Stimulated activated CD4-positive, alpha-beta T cell treated with anti-CD3 and anti-CD28 coated beads, Interleukin-1b, Interleukin-23, amount 100 ng/mL, for 24 hours (primary cell): ENCODE data around the gene GPATCH4.
"Not testable (repeated sequence)": the region's sequence is repeated elsewhere in the genome, so short reads cannot be mapped to it uniquely, and the experiment has no call there.

Source experiments
- DNase-seq, 4 experiments: peaks; one replicate each; pipeline ENCODE4 v3.0.0-alpha.2; 2020; ENCODE audit warnings: low read depth in 4 of 4, low spot score in 1 of 4

GPATCH4 gene

GRCh38 chr1:156601122-156601830 lies at the start of gene GPATCH4:
Gene GPATCH4 (minus strand): TSS chr1:156601479.
- DNase-seq, result peak; percentile 49 to 71 (median 60)

GRCh38 chr1:156648951-156649350 lies 47.7 kb upstream of the GPATCH4 start:
- no peak for DNase-seq

DNA sequence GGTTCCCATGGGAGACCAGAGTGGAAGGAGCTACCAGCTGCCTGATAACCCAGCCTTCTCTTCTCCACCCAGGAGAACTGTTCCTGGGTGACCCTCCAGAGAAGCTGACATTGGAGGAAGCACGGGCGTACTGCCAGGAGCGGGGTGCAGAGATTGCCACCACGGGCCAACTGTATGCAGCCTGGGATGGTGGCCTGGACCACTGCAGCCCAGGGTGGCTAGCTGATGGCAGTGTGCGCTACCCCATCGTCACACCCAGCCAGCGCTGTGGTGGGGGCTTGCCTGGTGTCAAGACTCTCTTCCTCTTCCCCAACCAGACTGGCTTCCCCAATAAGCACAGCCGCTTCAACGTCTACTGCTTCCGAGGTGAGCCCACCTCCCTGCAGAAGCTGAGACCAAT lies 47.2 kb upstream of the GPATCH4 start:
- no peak for DNase-seq

DNA sequence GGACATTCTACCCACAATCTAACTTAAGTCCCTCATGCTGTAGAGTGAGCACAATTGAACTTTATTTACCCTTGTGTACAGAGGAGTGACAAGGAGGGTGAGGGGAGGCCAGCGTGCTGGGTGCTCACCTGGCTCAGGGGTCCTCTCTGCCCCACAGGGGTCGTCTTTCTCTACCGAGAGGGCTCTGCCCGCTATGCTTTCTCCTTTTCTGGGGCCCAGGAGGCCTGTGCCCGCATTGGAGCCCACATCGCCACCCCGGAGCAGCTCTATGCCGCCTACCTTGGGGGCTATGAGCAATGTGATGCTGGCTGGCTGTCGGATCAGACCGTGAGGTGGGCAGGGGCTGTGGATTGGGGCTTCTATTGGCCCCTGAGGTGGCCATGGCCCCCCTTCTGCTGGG lies 46.1 kb upstream of the GPATCH4 start:
- no peak for DNase-seq

GRCh38 chr1:156646738-156647211 lies 45.5 kb upstream of the GPATCH4 start:
- no peak for DNase-seq

GRCh38 chr1:156645666-156646065 lies 44.4 kb upstream of the GPATCH4 start:
- DNase-seq, result no peak

- no peak for DNase-seq
Measured at GRCh38 chr1:156645056-156645455, 43.8 kb upstream of the GPATCH4 start.

DNA sequence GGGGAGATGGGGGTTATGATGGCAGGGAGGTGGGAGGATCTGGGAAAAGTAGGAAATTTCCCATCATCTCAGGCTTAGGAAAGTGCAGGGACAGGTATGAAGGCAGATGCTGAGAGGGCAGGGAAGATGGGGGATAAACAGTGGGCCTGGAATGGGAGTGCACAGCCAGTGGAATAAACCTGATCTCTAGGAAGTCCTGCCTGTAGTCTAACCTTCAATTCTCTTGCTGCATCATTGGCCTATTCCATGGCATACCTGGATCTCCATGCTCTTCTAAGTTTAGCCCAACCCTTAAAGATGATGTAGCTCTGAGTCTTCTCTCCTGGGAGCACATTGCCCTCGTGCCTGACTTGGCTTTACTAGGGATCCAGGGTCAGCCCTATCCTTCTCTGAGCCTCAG lies 43.4 kb upstream of the GPATCH4 start:
- no peak for DNase-seq

- no peak for DNase-seq
Measured at GRCh38 chr1:156644146-156644545, 42.9 kb upstream of the GPATCH4 start.

DNA sequence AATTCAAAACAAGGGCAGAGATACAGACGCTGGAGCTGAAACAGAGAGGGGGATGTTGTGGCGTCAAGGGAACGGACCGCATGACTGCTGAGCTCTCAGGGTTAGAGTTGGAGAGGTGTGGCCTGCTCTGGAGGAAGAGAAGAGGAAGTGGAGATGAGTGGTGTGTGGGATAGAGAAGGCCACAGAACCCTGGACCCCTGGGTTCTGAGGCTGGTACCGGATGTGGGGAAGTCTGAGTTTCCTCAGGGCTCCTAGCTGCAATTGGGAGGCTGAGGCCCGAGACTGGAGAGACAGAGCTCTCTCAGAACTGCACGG lies 42.5 kb upstream of the GPATCH4 start:
- no peak for DNase-seq

GRCh38 chr1:156643049-156643777 lies 41.9 kb upstream of the GPATCH4 start:
- no peak for DNase-seq

DNA sequence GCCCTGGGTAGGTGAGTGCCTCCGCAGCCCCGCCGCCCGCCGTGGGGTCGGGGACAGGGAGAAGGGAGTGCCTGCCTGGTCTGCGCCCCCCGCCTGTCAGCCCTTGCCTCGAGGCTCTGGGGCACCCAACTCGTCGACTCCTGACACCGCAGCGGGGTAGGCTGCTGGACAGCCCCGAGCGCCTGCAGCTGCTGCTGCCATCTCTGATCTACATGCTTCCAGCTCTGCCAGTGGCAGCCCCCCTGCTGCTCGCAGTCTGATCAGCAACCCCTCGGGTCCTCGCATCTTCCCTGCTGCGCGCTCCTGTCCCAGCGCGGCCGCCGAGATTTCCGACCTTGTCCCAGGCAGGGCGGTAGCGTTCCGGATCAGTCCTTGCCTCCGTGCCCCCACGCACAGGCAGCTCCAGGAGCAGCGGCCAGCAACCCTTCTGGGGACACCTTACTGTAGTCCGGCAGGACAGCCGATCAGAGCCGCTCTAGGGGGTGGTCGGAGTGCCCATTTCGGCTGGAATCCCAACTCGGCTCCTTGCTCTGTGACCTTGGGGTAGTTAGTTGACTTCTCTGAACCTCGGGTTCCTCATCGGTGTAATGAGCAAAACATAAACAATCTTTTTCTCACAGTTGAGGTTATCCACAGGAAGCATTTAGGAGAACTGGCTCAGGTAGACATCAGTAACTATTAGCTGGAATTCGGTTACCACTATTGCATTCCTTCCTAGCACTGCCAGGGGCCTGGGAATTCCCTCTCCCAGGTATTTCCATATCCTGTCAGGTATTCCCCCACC lies 41.2 kb upstream of the GPATCH4 start:
- DNase-seq, result no peak

GRCh38 chr1:156641761-156642264 lies 40.5 kb upstream of the GPATCH4 start, which contains the start of gene BCAN:
Gene BCAN (plus strand): TSS chr1:156642117. CDS start chr1:156646055, 3,938 bp downstream.
- DNase-seq, result no peak

DNA sequence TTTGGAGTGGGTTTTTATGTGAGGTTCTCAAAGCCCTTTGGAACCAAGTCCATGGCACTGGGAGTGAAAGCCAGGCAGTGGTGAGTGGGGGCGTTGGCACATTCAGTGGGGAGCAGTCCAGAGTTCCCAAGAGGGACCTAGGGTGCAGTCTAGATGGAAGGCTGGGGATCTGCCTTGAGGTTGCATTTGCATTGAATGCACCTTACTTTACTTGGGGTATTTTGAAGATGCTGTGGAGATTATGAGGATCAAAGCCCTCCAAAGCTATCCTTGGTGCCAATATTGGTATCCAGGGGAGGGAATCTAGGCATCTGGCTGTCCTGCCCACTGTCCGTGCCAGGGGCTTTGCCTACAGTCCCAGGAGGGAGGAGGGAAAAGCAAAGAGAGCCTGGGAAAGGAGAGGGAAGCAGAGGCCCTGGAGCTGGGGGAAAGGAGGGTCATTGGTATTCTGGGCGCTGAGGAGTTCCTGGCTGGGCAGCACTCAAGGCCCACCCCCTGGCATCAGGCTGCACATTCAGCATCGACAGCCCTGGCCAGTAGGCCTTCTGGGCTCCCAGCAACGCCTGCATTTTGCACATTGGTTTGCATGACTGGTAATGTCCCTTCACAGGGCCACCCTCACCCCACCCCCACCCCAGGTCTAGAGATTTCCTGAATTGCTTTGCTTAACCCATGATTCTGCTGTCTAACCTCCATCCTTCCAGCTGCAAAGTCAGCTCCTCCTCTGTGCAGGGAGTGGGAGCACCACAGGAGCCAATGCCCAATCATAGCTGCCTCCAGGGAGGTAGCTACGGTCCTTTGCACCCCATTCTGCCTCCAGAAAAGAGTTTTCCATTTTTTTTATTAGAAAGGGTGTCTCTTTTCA lies 39.8 kb upstream of the GPATCH4 start:
- no peak for DNase-seq

DNA sequence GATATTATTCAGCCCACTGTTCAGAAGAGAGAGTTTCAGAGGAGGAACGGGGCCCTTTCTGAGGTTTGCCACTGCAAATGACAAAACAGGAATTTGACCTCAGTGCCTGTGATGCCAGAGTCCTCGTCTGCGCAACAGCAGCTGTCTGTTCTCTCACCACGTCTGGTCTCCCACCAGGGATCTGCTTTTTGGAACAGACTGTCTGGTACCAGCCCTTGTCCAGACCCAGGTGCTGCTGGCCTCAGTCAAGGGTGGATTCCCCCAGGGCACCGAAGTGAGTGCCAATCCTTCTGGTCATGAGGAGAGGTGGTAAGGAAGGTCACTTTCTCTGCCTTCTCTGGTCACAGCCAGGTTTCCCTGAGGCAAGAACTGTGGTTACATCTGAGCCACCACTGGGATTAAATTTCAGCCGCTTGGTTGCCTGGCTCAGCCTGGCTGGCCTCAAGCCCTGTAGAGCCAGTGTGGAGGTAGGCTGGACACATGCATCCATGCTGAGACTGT lies 38.4 kb upstream of the GPATCH4 start:
- no peak for DNase-seq

DNA sequence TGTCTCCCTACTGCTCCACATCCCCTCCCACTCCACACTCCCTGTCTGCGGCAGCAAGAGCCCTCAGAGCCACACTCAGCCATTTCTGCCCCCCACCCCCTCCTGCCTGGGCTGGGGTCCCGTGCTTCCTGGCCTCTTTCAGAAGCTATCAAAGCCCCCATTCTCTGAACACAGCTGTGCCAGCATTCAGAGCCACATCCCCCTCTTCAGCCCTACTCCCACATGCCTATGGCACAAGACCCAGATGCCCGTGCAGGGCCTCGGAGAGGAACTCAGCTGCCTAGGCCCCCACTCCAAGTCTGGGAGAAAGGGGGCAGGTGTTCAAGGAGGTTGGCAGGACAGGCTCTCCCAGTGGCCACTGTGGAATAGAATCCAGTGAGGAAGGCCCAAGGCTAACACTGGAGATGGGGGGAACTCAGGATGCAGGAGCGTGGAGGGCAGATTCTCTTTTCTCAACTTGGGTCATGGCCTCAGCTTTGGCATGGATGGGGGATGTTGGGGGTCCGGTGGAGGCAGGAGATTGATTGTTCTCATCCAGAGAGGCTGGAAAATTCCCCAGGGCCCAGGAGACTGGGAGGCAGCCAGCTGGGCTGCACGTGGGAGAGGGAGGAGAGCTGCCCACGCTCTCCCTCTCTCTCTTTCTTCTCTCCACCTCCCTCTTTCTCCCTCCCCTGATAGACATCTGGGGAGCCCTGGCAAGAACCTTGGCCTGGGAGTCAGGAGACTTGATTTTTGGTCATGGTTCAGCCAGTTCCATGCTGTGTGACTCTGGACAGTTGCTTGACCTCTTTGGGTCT lies 37.1 kb upstream of the GPATCH4 start:
- DNase-seq, result no peak

- DNase-seq, result no peak
Measured at GRCh38 chr1:156632355-156632754, 31.1 kb upstream of the GPATCH4 start.

DNA sequence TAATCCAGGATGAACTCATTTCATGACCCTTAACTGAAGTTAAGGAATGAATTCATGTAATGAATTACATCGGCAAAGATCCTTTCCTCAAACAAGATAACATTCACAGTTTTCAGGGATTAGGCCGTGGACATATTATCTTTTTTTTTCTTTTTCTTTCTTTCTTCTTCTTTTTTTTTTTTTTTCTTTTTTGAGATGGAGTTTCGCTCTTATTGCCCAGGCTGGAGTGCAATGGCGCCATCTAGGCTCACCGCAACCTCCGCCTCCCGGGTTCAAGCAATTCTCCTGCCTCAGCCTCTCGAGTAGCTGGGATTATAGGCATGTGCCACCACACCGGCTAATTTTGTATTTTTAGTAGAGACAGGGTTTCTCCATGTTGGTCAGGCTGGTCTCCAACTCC lies 29.9 kb upstream of the GPATCH4 start:
- DNase-seq, result not testable (repeated sequence)

DNA sequence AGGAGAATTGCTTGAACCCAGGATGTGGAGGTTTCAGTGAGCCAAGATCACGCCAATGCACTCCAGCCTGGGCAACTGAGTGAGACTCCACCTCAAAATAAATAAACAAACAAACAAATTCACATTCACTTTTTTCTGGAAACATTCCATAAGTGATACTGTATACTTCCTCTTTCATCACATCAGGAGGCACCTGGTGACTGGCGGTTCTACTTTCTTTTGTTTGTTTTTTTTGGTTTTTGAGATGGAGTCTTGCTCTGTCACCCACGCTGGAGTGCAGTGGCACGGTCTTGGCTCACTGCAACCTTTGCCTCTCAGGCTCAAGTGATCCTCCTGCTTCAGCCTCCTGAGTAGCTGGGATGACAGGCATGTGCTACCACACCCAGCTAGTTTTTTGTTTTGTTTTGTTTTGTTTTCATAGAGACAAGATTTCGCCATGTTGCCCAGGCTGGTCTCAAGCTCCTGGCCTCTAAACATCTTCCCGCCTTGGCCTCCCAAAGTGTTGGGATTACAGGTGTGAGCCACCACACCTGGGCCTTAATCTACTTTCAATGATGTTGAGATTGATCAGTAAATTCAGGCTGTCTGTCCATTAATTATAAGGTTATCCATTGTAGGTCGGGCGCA lies 28.7 kb upstream of the GPATCH4 start:
- DNase-seq, result no peak
